Transverse colon (tissue), 4 donors: ENCODE results near the gene RUNDC3A.

Source experiments
- CTCF ChIP-seq, 5 experiments: fragments of 200-600 bp in 3 of 5; fragments of 450-650 bp in 2 of 5; sonication (generic) in 3 of 5; IDR thresholded peaks; 1 replicate in 2 of 5; 2 replicates in 3 of 5; pipeline ENCODE4 v1.5.1; 2016 to 2017; ENCODE audit warnings: antibody characterized with exemption in 5 of 5, inconsistent platforms in 3 of 5, mild to moderate bottlenecking in 2 of 5, moderate library complexity in 1 of 5
- POLR2A ChIP-seq: fragments of 450-650 bp; IDR thresholded peaks from one replicate; pipeline ENCODE4 v1.6.1; 2016; ENCODE audit warnings: antibody characterized with exemption, mild to moderate bottlenecking, moderate library complexity
- POLR2AphosphoS5 ChIP-seq, 3 donors: sonication (generic); formaldehyde crosslinking; IDR thresholded peaks; one replicate each; pipeline ENCODE4 v1.6.1; 2016; ENCODE audit warnings: antibody characterized with exemption in 3 of 3

- TF ChIP-seq CTCF (IDR thresholded peaks at IDR 0.05): no peak
- TF ChIP-seq POLR2A: no peak
- TF ChIP-seq POLR2AphosphoS5 (IDR thresholded peaks at IDR 0.05): no peak
Measured at GRCh38 chr17:44353672-44354331, 45.4 kb downstream of the RUNDC3A start.
